ENCODE results near the gene EGFL8.
"Not testable (repeated sequence)": the region's sequence is repeated elsewhere in the genome, so short reads cannot be mapped to it uniquely, and the experiment has no call there.

GRCh38 chr6:32144238-32144637 lies 20.2 kb upstream of the EGFL8 start:
- not testable (repeated sequence) for TF ChIP-seq EZH2phosphoT487 (IDR thresholded peaks at IDR 0.05; ENCODE audit: borderline replicate concordance); CTCF (conservative IDR thresholded peaks at IDR 0.05; ENCODE audit: low read length)

All from Loucy (cell line).